Measurements from ENCODE around the gene TMED9. TPM values are rescaled to one million over a fixed set of nuclear protein-coding genes. Genes with fewer than 3 reads are reported as not detected.

The TMED9 gene
- total RNA-seq, 1 donor from 2014 or later = 175 TPM

DNA sequence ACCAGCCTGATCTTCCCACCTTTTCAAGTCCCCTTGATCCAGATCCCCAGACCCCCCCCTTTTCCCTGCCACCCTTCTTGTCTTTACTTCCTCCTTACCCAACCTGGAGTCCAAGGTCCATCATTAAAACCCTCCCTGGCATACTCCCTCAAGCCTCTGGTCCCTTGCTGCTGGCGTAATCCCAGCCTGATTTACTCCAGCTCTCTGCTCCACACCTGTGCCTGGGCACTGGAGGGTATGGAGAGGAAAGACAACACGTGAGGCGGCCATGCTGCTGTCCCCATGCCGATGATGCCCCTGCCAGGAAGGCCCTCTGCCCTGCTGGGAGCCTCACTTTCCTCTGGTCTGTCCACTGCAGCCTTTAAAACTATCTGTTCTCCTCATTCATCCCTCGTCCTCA is 13.1 kb downstream of the TMED9 start:
- Histone ChIP-seq H3K4me3 (ENCODE audit: low read depth, low read length) (no peak overlapping the region), H3K27me3 (ENCODE audit: control insufficient read depth, insufficient read depth, low read length) (no peaks in the 10 kb centered on the region), H3K36me3 (ENCODE audit: control insufficient read depth, insufficient read depth, low read length) (no peaks in the 10 kb centered on the region)
- TF ChIP-seq, protein P1, sequence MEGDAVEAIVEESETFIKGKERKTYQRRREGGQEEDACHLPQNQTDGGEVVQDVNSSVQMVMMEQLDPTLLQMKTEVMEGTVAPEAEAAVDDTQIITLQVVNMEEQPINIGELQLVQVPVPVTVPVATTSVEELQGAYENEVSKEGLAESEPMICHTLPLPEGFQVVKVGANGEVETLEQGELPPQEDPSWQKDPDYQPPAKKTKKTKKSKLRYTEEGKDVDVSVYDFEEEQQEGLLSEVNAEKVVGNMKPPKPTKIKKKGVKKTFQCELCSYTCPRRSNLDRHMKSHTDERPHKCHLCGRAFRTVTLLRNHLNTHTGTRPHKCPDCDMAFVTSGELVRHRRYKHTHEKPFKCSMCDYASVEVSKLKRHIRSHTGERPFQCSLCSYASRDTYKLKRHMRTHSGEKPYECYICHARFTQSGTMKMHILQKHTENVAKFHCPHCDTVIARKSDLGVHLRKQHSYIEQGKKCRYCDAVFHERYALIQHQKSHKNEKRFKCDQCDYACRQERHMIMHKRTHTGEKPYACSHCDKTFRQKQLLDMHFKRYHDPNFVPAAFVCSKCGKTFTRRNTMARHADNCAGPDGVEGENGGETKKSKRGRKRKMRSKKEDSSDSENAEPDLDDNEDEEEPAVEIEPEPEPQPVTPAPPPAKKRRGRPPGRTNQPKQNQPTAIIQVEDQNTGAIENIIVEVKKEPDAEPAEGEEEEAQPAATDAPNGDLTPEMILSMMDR (IDR thresholded peaks at IDR 0.05; ENCODE audit: insufficient read depth, low read length, poor library complexity, severe bottlenecking) = no peak
- DNase-seq (ENCODE audit: low read depth) = no peak

DNA sequence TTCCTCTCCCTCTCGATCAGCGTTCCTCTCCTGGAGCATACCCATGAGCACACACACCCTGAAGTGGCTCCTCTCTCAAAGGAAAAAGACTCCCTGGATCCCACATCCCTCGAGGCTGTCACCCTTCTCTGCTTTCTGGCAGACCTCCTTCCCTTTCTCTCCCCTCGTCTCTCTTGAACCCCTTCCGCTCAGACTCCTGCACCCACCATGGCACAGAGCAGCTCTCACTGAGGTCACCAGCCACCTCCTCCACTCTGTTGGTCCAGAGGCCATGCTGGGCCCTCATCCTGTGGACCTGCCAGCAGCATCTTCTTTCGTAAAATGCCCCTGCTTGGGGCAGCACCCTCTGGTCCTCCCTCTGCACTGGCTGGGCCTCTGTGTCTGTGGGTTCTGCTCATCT is 13.7 kb downstream of the TMED9 start:
- Histone ChIP-seq H3K36me3 (ENCODE audit: control insufficient read depth, insufficient read depth, low read length) (no peaks in the 10 kb centered on the region), H3K27me3 (ENCODE audit: control insufficient read depth, insufficient read depth, low read length) (no peaks in the 10 kb centered on the region), H3K4me3 (ENCODE audit: low read depth, low read length) (no peak overlapping the region)
- no peak for DNase-seq (ENCODE audit: low read depth)
- TF ChIP-seq, protein P1 (IDR thresholded peaks at IDR 0.05; ENCODE audit: insufficient read depth, low read length, poor library complexity, severe bottlenecking) = no peak

DNA sequence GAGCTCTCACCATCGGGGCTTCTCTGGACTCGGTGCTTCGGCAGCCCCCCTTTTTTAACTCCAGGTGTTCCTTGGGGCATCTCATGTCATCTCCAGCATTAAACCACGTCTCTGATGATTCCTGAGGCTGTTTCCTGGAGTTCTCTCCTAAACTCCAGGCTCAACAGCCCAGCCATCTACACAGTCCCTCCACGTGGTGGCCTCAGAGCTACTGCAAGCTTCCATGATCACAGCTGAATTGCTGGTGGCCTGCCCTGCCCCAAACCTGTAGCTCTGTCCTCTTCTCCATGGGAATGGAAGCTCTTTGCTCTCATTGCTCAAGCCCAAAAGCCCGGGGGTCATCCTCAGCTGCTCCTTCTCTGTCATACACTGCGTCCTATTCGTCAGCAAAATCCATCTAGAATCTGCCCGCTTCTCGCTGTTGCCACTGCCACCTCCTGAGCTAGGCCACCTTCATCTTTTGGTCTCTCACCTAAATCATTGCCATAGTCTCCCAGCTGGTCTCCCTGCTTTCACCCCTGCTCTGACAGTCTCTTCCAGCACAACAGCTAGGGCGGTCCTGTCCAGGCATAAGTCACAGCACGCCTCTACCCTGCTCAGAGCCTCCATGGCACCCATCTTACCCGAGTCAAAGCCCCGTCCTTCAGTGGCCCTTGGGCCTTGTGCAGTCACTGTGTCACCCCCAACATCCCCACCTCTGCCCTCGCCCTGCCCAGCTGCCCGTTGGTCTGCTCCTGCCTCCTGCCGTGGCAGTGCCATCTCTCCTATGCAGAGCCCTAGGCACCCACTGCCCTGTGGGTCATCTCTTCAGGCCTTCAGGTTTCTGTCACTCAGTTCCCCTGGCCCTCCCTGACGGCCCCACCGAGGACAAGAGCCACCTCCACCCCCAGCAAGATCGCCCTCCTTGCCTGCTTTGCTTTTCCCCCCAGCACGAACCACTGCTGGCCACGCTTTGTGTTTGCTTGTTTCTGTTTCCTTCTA is 14.4 kb downstream of the TMED9 start:
- no peak for DNase-seq (ENCODE audit: low read depth)
- H3K36me3 ChIP-seq (ENCODE audit: control insufficient read depth, insufficient read depth, low read length) = no peaks in the 10 kb centered on the region
- TF ChIP-seq, protein P1 (IDR thresholded peaks at IDR 0.05; ENCODE audit: insufficient read depth, low read length, poor library complexity, severe bottlenecking) = no peak
- H3K27me3 ChIP-seq (ENCODE audit: control insufficient read depth, insufficient read depth, low read length) = no peaks in the 10 kb centered on the region
- H3K4me3 ChIP-seq (ENCODE audit: low read depth, low read length) = no peak overlapping the region

DNA sequence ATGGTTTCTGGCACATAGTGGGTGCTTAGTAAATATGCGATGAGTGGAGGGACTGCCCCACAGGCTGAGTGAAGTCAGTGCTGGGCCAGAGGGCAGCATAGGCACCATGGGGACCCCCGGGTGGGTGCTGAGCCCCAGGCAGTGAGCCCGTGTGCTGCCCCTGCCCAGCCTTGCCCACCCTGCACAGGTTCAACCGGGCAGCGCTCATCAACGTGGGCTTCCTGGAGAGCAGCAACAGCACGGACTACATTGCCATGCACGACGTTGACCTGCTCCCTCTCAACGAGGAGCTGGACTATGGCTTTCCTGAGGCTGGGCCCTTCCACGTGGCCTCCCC is 15.1 kb downstream of the TMED9 start:
- Histone ChIP-seq H3K27me3 (ENCODE audit: control insufficient read depth, insufficient read depth, low read length) (no peaks in the 10 kb centered on the region), H3K36me3 (ENCODE audit: control insufficient read depth, insufficient read depth, low read length) (no peaks in the 10 kb centered on the region), H3K4me3 (ENCODE audit: low read depth, low read length) (no peak overlapping the region)
- TF ChIP-seq, protein P1 (IDR thresholded peaks at IDR 0.05; ENCODE audit: insufficient read depth, low read length, poor library complexity, severe bottlenecking) = no peak
- no peak for DNase-seq (ENCODE audit: low read depth)

DNA sequence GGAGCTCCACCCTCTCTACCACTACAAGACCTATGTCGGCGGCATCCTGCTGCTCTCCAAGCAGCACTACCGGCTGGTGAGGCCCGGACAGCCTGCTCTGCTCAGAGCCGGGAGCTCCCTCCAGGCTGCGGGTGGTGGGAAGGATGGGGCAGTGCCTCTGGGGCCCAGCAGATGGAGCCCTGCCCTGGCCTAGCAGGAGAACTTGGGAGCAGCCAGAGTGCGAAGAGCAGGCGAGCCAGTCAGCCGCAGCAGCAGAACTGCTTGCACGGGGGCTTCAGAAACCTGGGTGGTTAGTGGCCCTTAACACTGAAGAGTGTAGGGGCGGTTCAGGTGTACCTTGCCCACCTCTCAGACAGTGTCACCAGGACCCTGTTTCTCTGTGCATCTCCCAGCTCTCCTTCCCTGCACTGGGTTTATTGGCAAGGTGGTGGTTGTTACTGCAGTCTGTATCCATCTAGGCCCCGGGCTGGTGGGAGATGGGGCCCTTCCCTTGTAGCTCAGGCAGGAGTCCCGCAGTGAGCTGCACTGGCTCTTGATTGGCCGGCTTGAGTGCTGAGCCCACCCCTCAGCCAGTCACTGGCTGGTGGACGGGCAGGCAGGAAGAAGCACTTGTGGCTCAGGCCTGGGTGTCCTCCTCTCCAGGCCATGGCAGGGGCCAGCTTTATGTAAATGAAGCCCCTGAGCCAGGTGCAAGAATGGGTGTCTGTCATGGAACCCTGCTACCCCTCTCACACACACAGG is 15.6 kb downstream of the TMED9 start:
- Histone ChIP-seq H3K27me3 (ENCODE audit: control insufficient read depth, insufficient read depth, low read length) (no peaks in the 10 kb centered on the region), H3K4me3 (ENCODE audit: low read depth, low read length) (no peak overlapping the region), H3K36me3 (ENCODE audit: control insufficient read depth, insufficient read depth, low read length) (no peaks in the 10 kb centered on the region)
- TF ChIP-seq, protein P1 (IDR thresholded peaks at IDR 0.05; ENCODE audit: insufficient read depth, low read length, poor library complexity, severe bottlenecking) = peak; percentile 89
- peak; percentile 31 for DNase-seq (ENCODE audit: low read depth)

Measured in kidney epithelial cell (primary cell).